Karpas-422 (cell line): Measurements from ENCODE around the gene NUDCD2. TPM values are rescaled to one million over a fixed set of nuclear protein-coding genes. Genes with fewer than 3 reads are reported as not detected.
"Not testable (repeated sequence)": the region's sequence is repeated elsewhere in the genome, so short reads cannot be mapped to it uniquely, and the experiment has no call there.

Experiments
- DNase-seq: peaks from one replicate; pipeline ENCODE4 v3.0.0-alpha.2; 2015
- H2AFZ ChIP-seq: fragments of 200-600 bp; sonication (generic); 2 replicates; pipeline ENCODE4 v1.6.1; 2014; ENCODE audit warnings: antibody characterized with exemption, low read length, mixed read lengths
- H3K27ac ChIP-seq: fragments of 200-600 bp; sonication (generic); 2 replicates; pipeline ENCODE4 v1.5.1; 2014; ENCODE audit warnings: mild to moderate bottlenecking, low read length, moderate library complexity
- H3K27me3 ChIP-seq: fragments of 200-600 bp; sonication (generic); 2 replicates; pipeline ENCODE4 v1.6.1; 2014; ENCODE audit warnings: low read length, mixed read lengths
- H3K36me3 ChIP-seq: fragments of 200-600 bp; sonication (generic); 2 replicates; pipeline ENCODE4 v1.6.1; 2014; ENCODE audit warnings: low read length, mixed read lengths; ENCODE audit not compliant: insufficient read depth
- H3K4me1 ChIP-seq: fragments of 200-600 bp; sonication (generic); 2 replicates; pipeline ENCODE4 v1.6.1; 2014; ENCODE audit warnings: mild to moderate bottlenecking, low read length, mixed read lengths
- H3K4me2 ChIP-seq: fragments of 200-600 bp; sonication (generic); 2 replicates; pipeline ENCODE4 v1.6.1; 2014; ENCODE audit warnings: low read length, low read depth, mild to moderate bottlenecking; ENCODE audit not compliant: poor library complexity, severe bottlenecking
- H3K4me3 ChIP-seq: fragments of 200-600 bp; sonication (generic); 2 replicates; pipeline ENCODE4 v1.5.1; 2014; ENCODE audit warnings: mild to moderate bottlenecking, antibody characterized with exemption, low read length, mixed read lengths
- H3K79me2 ChIP-seq: fragments of 200-600 bp; sonication (generic); 2 replicates; pipeline ENCODE4 v1.6.1; 2014; ENCODE audit warnings: mild to moderate bottlenecking, low read length, mixed read lengths
- H3K9ac ChIP-seq: fragments of 200-600 bp; sonication (generic); 2 replicates; pipeline ENCODE4 v1.6.0; 2014; ENCODE audit warnings: low read length
- H3K9me2 ChIP-seq: fragments of 200-600 bp; sonication (generic), shearing (Covaris generic); replicated peaks from 2 replicates; pipeline ENCODE4 v1.6.0; 2014; ENCODE audit warnings: mild to moderate bottlenecking, low read length, moderate library complexity; ENCODE audit not compliant: insufficient read depth
- H3K9me3 ChIP-seq: fragments of 300-700, 200-600 bp; sonication (generic); 2 replicates; pipeline ENCODE4 v1.6.1; 2014; ENCODE audit warnings: low read length, mixed read lengths
- H4K20me1 ChIP-seq: fragments of 200-600 bp; sonication (generic); 2 replicates; pipeline ENCODE4 v1.6.1; 2014; ENCODE audit warnings: mild to moderate bottlenecking, antibody characterized with exemption, low read length, low read depth; ENCODE audit not compliant: insufficient read depth
- total RNA-seq: library from RNA; depleted of rRNA; stranded (reverse); fragments of >200 nt; shearing (Covaris generic); gene quantifications from 2 replicates; pipeline ENCODE4 v1.2.3, GENCODE V29; 2014; ENCODE audit warnings: low replicate concordance

Gene NUDCD2
- total RNA-seq, 1 experiment from 2014 or later: 15.5 TPM

- H3K9ac ChIP-seq: peak overlapping the region; percentile 88
- no peaks in the 10 kb centered on the region for H3K9me2 ChIP-seq
- peak overlapping the region; percentile 91 for H3K27ac ChIP-seq
- peak overlapping the region; percentile 84; the same call in 1 of the 2 replicates for H2AFZ ChIP-seq
- H3K79me2 ChIP-seq: peaks cover 88% of the 10 kb centered on the region
- H3K36me3 ChIP-seq: peaks cover 37% of the 10 kb centered on the region
- H3K4me1 ChIP-seq: peaks cover 42% of the 10 kb centered on the region
- H3K9me3 ChIP-seq: no peaks in the 10 kb centered on the region
- H3K4me2 ChIP-seq: peak overlapping the region; percentile 96
- H3K4me3 ChIP-seq: peak overlapping the region; percentile 89
- H3K27me3 ChIP-seq: no peaks in the 10 kb centered on the region
- H4K20me1 ChIP-seq: no peaks in the 10 kb centered on the region
- no peak for DNase-seq
Measured at GRCh38 chr5:163459462-163459818, 462 bp downstream of the NUDCD2 start.

GRCh38 chr5:163458778-163459385, 1.0 kb downstream of the NUDCD2 start:
- Histone ChIP-seq H3K79me2 (peaks cover 82% of the 10 kb centered on the region), H3K4me2 (peak overlapping the region; percentile 96), H2AFZ (no peak overlapping the region), H4K20me1 (no peaks in the 10 kb centered on the region), H3K4me3 (peak overlapping the region; percentile 89), H3K27ac (peak overlapping the region; percentile 91), H3K27me3 (no peaks in the 10 kb centered on the region), H3K9me2 (no peaks in the 10 kb centered on the region), H3K9ac (peak overlapping the region; percentile 88), H3K9me3 (no peaks in the 10 kb centered on the region), H3K36me3 (peaks cover 34% of the 10 kb centered on the region), H3K4me1 (peaks cover 45% of the 10 kb centered on the region)
- peak; percentile 58 for DNase-seq

GRCh38 chr5:163456840-163457239, 3.1 kb downstream of the NUDCD2 start:
- Histone ChIP-seq H3K4me2 (no peak overlapping the region), H3K79me2 (peaks cover 62% of the 10 kb centered on the region), H3K27me3 (no peaks in the 10 kb centered on the region)

GRCh38 chr5:163456029-163456589, 3.8 kb downstream of the NUDCD2 start:
- peaks cover 34% of the 10 kb centered on the region for H3K36me3 ChIP-seq
- no peak overlapping the region for H3K27ac ChIP-seq
- H3K9me3 ChIP-seq: no peaks in the 10 kb centered on the region
- H3K4me3 ChIP-seq: no peak overlapping the region
- no peak for DNase-seq
- H3K4me2 ChIP-seq: no peak overlapping the region
- H3K27me3 ChIP-seq: no peaks in the 10 kb centered on the region
- no peaks in the 10 kb centered on the region for H4K20me1 ChIP-seq
- H3K4me1 ChIP-seq: peaks cover 40% of the 10 kb centered on the region
- no peak overlapping the region for H2AFZ ChIP-seq
- no peaks in the 10 kb centered on the region for H3K9me2 ChIP-seq
- H3K79me2 ChIP-seq: peaks cover 57% of the 10 kb centered on the region
- no peak overlapping the region for H3K9ac ChIP-seq

More at GRCh38 chr5:163456840-163457239, 3.1 kb downstream of the NUDCD2 start:
- H3K9me2 ChIP-seq: no peaks in the 10 kb centered on the region
- peaks cover 42% of the 10 kb centered on the region for H3K4me1 ChIP-seq
- no peak overlapping the region for H3K27ac ChIP-seq
- H3K4me3 ChIP-seq: no peak overlapping the region
- H2AFZ ChIP-seq: no peak overlapping the region
- H3K9ac ChIP-seq: no peak overlapping the region
- no peaks in the 10 kb centered on the region for H3K9me3 ChIP-seq
- H3K36me3 ChIP-seq: peaks cover 33% of the 10 kb centered on the region
- H4K20me1 ChIP-seq: no peaks in the 10 kb centered on the region
- no peak for DNase-seq

- not testable (repeated sequence) for H3K9me3 ChIP-seq, H3K4me3 ChIP-seq, H4K20me1 ChIP-seq, H3K4me2 ChIP-seq, H3K9ac ChIP-seq, H3K9me2 ChIP-seq, DNase-seq, H2AFZ ChIP-seq, H3K27me3 ChIP-seq, H3K27ac ChIP-seq
- H3K36me3 ChIP-seq: peaks cover 34% of the 10 kb centered on the region
- peaks cover 51% of the 10 kb centered on the region for H3K79me2 ChIP-seq
- peaks cover 40% of the 10 kb centered on the region for H3K4me1 ChIP-seq
Measured at GRCh38 chr5:163455406-163455805, 4.5 kb downstream of the NUDCD2 start.

GRCh38 chr5:163453705-163454104, 6.2 kb downstream of the NUDCD2 start:
- Histone ChIP-seq H3K4me1 (peaks cover 39% of the 10 kb centered on the region), H3K4me2 (peak overlapping the region; percentile 38), H3K27ac (peak overlapping the region; percentile 64)

GRCh38 chr5:163451489-163451888, 8.4 kb downstream of the NUDCD2 start:
- H3K9me3 ChIP-seq: no peaks in the 10 kb centered on the region
- H3K27me3 ChIP-seq: no peaks in the 10 kb centered on the region
- H3K79me2 ChIP-seq: peaks cover 24% of the 10 kb centered on the region
- H4K20me1 ChIP-seq: no peaks in the 10 kb centered on the region
- peaks cover 20% of the 10 kb centered on the region for H3K4me1 ChIP-seq
- no peaks in the 10 kb centered on the region for H3K9me2 ChIP-seq
- no peak overlapping the region for H3K27ac ChIP-seq
- no peak for DNase-seq
- H3K4me2 ChIP-seq: no peak overlapping the region
- peaks cover 54% of the 10 kb centered on the region for H3K36me3 ChIP-seq
- H3K9ac ChIP-seq: no peak overlapping the region
- H3K4me3 ChIP-seq: no peak overlapping the region
- H2AFZ ChIP-seq: no peak overlapping the region

More at GRCh38 chr5:163453705-163454104, 6.2 kb downstream of the NUDCD2 start:
- Histone ChIP-seq H3K79me2 (peaks cover 39% of the 10 kb centered on the region), H3K27me3 (no peaks in the 10 kb centered on the region), H3K9ac (no peak overlapping the region), H3K36me3 (peaks cover 41% of the 10 kb centered on the region), H4K20me1 (no peaks in the 10 kb centered on the region), H3K9me2 (no peaks in the 10 kb centered on the region), H3K9me3 (no peaks in the 10 kb centered on the region), H2AFZ (no peak overlapping the region), H3K4me3 (no peak overlapping the region; the same call in 1 of the 2 replicates)
- no peak for DNase-seq

GRCh38 chr5:163448491-163448890, 11.4 kb downstream of the NUDCD2 start:
- H3K9me2 ChIP-seq: no peaks in the 10 kb centered on the region
- no peaks in the 10 kb centered on the region for H4K20me1 ChIP-seq
- no peak overlapping the region for H3K4me2 ChIP-seq
- no peaks in the 10 kb centered on the region for H3K27me3 ChIP-seq
- H3K36me3 ChIP-seq: peaks cover 50% of the 10 kb centered on the region
- no peaks in the 10 kb centered on the region for H3K9me3 ChIP-seq
- H2AFZ ChIP-seq: no peak overlapping the region
- H3K79me2 ChIP-seq: peaks cover 6% of the 10 kb centered on the region; the same call in 1 of the 2 replicates
- H3K4me1 ChIP-seq: peaks cover 10% of the 10 kb centered on the region
- no peak overlapping the region for H3K4me3 ChIP-seq
- no peak overlapping the region for H3K27ac ChIP-seq
- H3K9ac ChIP-seq: no peak overlapping the region
- no peak for DNase-seq
